ENCODE measurements around the gene IRX3.

DNA sequence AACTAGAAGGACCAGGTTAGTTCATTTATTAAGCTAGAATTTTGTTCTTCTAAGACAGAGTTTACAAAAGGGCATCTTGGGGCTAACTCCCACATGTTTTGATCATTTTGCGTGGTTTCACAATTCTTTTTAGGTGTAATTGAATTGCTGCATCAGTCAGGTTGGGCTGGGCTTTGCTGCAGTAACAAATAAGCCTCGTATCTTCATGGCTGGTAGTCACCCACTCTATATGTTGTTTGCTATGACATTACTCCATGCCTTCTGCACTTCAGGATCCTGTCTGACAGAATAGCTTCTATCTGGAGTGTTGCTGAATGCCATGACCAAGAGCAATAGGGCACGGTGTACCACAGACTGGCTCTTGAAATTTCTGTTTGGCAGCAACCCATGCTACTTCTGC lies 10.6 kb upstream of the IRX3 start:
- TF ChIP-seq POLR2A (IDR thresholded peaks at IDR 0.05), result no peak
- TF ChIP-seq CTCF (IDR thresholded peaks at IDR 0.05), result no peak

All from heart left ventricle (tissue), 13 donors.